22Rv1 (cell line): ENCODE results near the gene RXRG.

ENCODE experiments used
- CTCF ChIP-seq: fragments of 450-650 bp; IDR thresholded peaks from 2 replicates; pipeline ENCODE4 v1.5.1; 2017; ENCODE audit warnings: mild to moderate bottlenecking
- ZFX ChIP-seq: fragments of 450-650 bp; IDR thresholded peaks from 2 replicates; pipeline ENCODE4 v1.6.1; 2017; ENCODE audit warnings: antibody characterized with exemption, borderline replicate concordance

GRCh38 chr1:165424454-165425216 is 20.3 kb downstream of the RXRG start:
- TF ChIP-seq CTCF (no peak), ZFX (no peak)
